ENCODE measurements around the gene WDR53. TPM values are rescaled to one million over a fixed set of nuclear protein-coding genes. Genes with fewer than 3 reads are reported as not detected.

The WDR53 gene
- 8.0 and 9.8 TPM in 2 replicates for total RNA-seq

GRCh38 chr3:196568246-196569002 is at the start of gene WDR53, which contains the start of gene FBXO45:
WDR53 (minus strand) TSS chr3:196568554; CDS start chr3:196561475, 7,079 bp downstream.
FBXO45 (plus strand) TSS chr3:196568660; CDS start chr3:196568985, 325 bp downstream.

GRCh38 chr3:196514913-196515621 is 53.3 kb downstream of the WDR53 start, which contains the start of gene SMCO1:
SMCO1 (minus strand) TSS chr3:196515346; CDS start chr3:196515209, 137 bp downstream.

Other genes starting within 250 kb of the WDR53 start
- gene TM4SF19, start 230.2 kb downstream of the WDR53 start, total RNA-seq: 0.09 and 0.11 TPM in 2 replicates
- 18.9 and 23.2 TPM in 2 replicates for gene UBXN7, start 136.1 kb downstream of the WDR53 start, total RNA-seq
- 18.4 and 32.9 TPM in 2 replicates for gene RNF168, start 64.8 kb downstream of the WDR53 start, total RNA-seq
- gene SMCO1, start 53.2 kb downstream of the WDR53 start, total RNA-seq: not detected in 2 replicates
- 12.5 and 21.7 TPM in 2 replicates for gene FBXO45, start 106 bp upstream of the WDR53 start, total RNA-seq
- gene NRROS, start 71.1 kb upstream of the WDR53 start, total RNA-seq: 7.3 and 8.5 TPM in 2 replicates
- gene CEP19, start 143.7 kb upstream of the WDR53 start, total RNA-seq: 8.5 and 10.6 TPM in 2 replicates
- gene PIGX, start 143.8 kb upstream of the WDR53 start, total RNA-seq: 46.7 and 50.5 TPM in 2 replicates
- gene PAK2, start 171.3 kb upstream of the WDR53 start, total RNA-seq: 82.7 and 92.3 TPM in 2 replicates